Subcutaneous abdominal adipose tissue (tissue), 5 donors: ENCODE results near the gene TPSAB1.
"Not testable (repeated sequence)": the region's sequence is repeated elsewhere in the genome, so short reads cannot be mapped to it uniquely, and the experiment has no call there.

ENCODE experiments used
- H3K27ac ChIP-seq: one replicate; pipeline ENCODE4 v1.7.0; 2013; ENCODE audit warnings: low read depth, mild to moderate bottlenecking, inconsistent platforms, low read length, moderate library complexity
- H3K27me3 ChIP-seq, 5 donors: one replicate each; pipeline ENCODE4 v1.7.0; 2013; ENCODE audit warnings: low read length in 5 of 5, inconsistent platforms in 1 of 5; ENCODE audit not compliant: control insufficient read depth in 5 of 5, insufficient read depth in 4 of 5
- H3K36me3 ChIP-seq, 5 donors: one replicate each; pipeline ENCODE4 v1.7.0; 2013; ENCODE audit warnings: low read length in 5 of 5; ENCODE audit not compliant: control insufficient read depth in 5 of 5, insufficient read depth in 5 of 5
- H3K4me1 ChIP-seq, 5 donors: one replicate each; pipeline ENCODE4 v1.7.0; 2013; ENCODE audit warnings: low read length in 5 of 5, mild to moderate bottlenecking in 3 of 5, moderate library complexity in 1 of 5; ENCODE audit not compliant: control insufficient read depth in 5 of 5, insufficient read depth in 5 of 5
- H3K4me3 ChIP-seq, 5 donors: one replicate each; pipeline ENCODE4 v1.7.0; 2013; ENCODE audit warnings: low read length in 5 of 5, low read depth in 1 of 5
- H3K9ac ChIP-seq, 5 donors: one replicate each; pipeline ENCODE4 v1.7.0; 2013; ENCODE audit warnings: low read length in 5 of 5, mild to moderate bottlenecking in 4 of 5, moderate library complexity in 3 of 5
- H3K9me3 ChIP-seq, 5 donors: one replicate each; pipeline ENCODE4 v1.7.0; 2013; ENCODE audit warnings: low read length in 5 of 5; ENCODE audit not compliant: control insufficient read depth in 5 of 5
- donor health status: healthy.
- donor health status: healthy.
- donor health status: healthy.
- donor health status: healthy.
- donor health status: healthy.

The TPSAB1 gene

DNA sequence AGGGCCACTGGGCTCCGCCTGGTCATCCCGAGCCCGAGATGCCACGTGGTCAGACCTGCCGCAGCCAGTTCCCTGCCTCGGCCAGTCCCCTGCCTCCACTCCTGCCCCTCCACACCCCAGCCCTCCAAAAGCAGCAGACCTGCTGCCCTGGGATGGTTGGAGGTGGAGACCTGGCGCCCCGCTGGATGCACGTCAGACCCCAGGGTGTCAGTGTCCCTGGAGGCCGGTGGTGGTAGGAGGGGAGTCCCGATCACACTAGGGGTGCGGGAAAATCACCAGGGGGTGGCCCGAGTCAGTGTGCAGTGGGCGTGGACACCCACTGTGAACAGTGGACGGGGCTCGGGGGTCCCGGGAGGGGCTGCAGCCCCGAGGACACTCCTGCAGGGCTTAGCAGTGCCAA is 42.3 kb upstream of the TPSAB1 start:
- no peak overlapping the region for H3K4me3 ChIP-seq
- H3K36me3 ChIP-seq, result no peaks in the 10 kb centered on the region
- no peak overlapping the region for H3K27ac ChIP-seq
- H3K27me3 ChIP-seq, result peaks cover 3 to 17% (median 14%) of the 10 kb centered on the region in 5 donors
- H3K4me1 ChIP-seq, result no peaks in the 10 kb centered on the region
- no peaks in the 10 kb centered on the region for H3K9me3 ChIP-seq
- H3K9ac ChIP-seq, result no peak overlapping the region

DNA sequence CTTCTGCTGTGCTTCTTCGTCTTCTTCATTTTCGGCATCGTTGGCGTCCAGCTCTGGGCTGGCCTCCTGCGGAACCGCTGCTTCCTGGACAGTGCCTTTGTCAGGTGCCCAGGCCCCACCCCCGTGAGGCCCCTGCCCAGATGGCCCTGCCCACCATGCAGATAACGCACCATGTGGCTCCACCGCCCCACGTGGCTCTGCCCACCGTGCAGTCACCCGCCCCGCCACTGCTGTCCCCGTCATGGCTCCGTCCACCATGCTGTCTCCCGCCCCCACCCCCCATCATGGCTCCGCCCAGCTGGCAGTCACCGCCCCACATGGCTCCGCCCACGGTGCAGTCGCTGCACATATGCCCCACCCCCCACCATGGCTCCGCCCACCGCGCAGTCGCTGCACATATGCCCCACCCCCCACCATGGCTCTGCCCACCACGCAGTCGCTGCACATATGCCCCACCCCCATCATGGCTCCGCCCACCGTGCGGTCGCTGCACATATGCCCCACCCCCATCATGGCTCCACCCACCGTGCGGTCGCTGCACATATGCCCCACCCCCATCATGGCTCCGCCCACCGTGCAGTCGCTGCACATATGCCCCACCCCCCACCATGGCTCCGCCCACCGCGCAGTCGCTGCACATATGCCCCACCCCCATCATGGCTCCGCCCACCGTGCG is 41.7 kb upstream of the TPSAB1 start:
- H3K4me3 ChIP-seq, H3K36me3 ChIP-seq, H3K9ac ChIP-seq, H3K9me3 ChIP-seq, H3K4me1 ChIP-seq, H3K27ac ChIP-seq: not testable (repeated sequence)
- peaks cover 3 to 17% (median 10%) of the 10 kb centered on the region in 5 donors for H3K27me3 ChIP-seq

DNA sequence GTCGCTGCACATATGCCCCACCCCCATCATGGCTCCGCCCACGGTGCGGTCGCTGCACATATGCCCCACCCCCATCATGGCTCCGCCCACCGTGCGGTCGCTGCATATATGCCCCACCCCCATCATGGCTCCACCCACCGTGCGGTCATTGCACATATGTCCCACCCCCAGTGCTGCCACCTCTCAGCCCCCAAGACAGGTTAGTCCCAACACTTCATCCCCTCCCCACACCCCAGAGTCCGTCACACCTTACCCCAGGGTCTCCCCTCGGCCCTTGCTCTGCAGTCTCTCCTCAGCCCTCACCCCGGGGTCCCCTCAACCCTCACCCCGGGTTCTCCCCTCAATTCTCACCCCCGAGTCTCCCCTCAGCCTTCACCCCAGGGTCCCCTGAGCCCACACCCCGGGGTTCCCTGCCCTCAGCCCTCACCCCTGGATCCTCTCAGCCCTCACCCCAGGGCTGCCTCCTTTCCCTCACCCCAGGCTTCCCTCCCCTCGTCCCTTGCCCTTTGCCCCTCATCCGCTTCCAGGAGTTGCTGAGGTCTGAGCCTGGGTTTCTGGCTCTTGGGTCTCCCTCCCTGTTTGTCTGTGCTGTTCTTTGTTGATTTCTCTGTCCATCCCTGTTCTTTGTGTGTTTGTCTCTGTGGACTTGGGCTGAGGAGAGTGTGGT is 41.0 kb upstream of the TPSAB1 start:
- Histone ChIP-seq H3K27ac (no peak overlapping the region), H3K4me1 (no peaks in the 10 kb centered on the region), H3K36me3 (no peaks in the 10 kb centered on the region), H3K9me3 (no peaks in the 10 kb centered on the region), H3K4me3 (no peak overlapping the region), H3K27me3 (peaks cover 3 to 17% (median 10%) of the 10 kb centered on the region in 5 donors), H3K9ac (no peak overlapping the region)

DNA sequence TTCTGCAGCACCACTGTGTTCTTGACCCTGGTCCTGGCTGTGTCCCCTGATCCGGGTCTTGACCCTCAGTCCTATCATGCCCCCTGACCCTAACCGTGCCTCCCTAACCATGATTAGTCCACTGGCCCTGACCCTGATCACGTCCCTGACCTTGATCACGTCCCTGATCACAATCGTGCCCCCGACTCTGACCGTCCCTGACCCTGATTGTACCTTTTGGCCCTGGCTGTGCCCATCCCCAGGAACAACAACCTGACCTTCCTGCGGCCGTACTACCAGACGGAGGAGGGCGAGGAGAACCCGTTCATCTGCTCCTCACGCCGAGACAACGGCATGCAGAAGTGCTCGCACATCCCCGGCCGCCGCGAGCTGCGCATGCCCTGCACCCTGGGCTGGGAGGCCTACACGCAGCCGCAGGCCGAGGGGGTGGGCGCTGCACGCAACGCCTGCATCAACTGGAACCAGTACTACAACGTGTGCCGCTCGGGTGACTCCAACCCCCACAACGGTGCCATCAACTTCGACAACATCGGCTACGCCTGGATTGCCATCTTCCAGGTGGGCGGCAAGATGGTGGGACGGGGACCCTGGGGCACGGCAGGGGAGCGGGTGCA is 40.4 kb upstream of the TPSAB1 start:
- Histone ChIP-seq H3K9ac (no peak overlapping the region), H3K27ac (no peak overlapping the region), H3K36me3 (no peaks in the 10 kb centered on the region), H3K4me3 (no peak overlapping the region), H3K9me3 (no peaks in the 10 kb centered on the region), H3K4me1 (no peaks in the 10 kb centered on the region), H3K27me3 (peaks cover 3 to 17% (median 8%) of the 10 kb centered on the region in 5 donors)

DNA sequence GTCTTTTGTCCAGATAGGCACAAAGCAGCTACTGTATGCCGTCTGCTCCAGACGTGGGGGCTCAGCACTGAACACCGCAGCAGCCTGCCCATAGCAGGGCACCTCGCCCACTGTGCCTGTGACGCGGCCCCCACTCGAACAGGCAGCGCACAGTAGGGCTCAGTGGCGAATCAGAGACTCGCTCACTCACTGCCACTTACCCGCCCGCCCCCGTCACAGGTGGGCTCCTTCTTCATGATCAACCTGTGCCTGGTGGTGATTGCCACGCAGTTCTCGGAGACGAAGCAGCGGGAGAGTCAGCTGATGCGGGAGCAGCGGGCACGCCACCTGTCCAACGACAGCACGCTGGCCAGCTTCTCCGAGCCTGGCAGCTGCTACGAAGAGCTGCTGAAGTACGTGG is 39.1 kb upstream of the TPSAB1 start:
- no peaks in the 10 kb centered on the region for H3K4me1 ChIP-seq
- H3K27ac ChIP-seq, result no peak overlapping the region
- peaks cover 0 to 11% (median 5%) of the 10 kb centered on the region in 5 donors for H3K27me3 ChIP-seq
- H3K4me3 ChIP-seq, result no peak overlapping the region
- H3K9me3 ChIP-seq, result no peaks in the 10 kb centered on the region
- H3K36me3 ChIP-seq, result no peaks in the 10 kb centered on the region
- H3K9ac ChIP-seq, result no peak overlapping the region

DNA sequence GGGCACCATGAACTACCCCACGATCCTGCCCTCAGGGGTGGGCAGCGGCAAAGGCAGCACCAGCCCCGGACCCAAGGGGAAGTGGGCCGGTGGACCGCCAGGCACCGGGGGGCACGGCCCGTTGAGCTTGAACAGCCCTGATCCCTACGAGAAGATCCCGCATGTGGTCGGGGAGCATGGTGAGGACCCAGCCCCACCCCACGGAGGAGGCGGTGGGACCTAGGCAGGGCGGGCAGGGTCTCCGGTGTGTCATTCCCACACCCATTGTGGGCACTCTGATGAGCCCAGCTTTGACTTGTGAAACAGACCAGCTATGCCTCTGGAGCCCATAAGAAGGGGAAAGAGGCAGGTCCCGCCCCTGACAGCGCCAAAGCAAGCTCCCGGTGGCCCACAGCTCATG is 38.2 kb upstream of the TPSAB1 start:
- no peak overlapping the region for H3K9ac ChIP-seq
- H3K4me3 ChIP-seq, result no peak overlapping the region
- no peaks in the 10 kb centered on the region for H3K4me1 ChIP-seq
- peaks cover 0 to 4% (median 2%) of the 10 kb centered on the region in 5 donors for H3K27me3 ChIP-seq
- no peaks in the 10 kb centered on the region for H3K9me3 ChIP-seq
- no peak overlapping the region for H3K27ac ChIP-seq
- H3K36me3 ChIP-seq, result no peaks in the 10 kb centered on the region

DNA sequence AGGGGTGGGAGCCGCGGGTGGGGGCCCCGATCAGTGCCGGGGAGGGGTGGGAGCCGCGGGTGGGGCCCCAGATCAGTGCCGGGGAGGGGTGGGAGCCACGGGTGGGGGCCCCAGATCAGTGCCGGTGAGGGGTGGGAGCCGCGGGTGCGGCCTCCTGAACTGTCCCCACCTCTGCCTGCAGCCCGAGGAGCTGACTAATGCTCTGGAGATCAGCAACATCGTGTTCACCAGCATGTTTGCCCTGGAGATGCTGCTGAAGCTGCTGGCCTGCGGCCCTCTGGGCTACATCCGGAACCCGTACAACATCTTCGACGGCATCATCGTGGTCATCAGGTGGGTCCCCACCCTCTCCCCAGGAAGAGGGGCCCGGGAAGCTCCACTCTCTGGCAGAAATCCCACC is 35.6 kb upstream of the TPSAB1 start:
- Histone ChIP-seq H3K36me3 (no peaks in the 10 kb centered on the region), H3K27me3 (peaks cover 0 to 7% (median 4%) of the 10 kb centered on the region in 5 donors), H3K9ac (no peak overlapping the region), H3K4me1 (no peaks in the 10 kb centered on the region), H3K27ac (no peak overlapping the region), H3K4me3 (no peak overlapping the region), H3K9me3 (no peaks in the 10 kb centered on the region)

DNA sequence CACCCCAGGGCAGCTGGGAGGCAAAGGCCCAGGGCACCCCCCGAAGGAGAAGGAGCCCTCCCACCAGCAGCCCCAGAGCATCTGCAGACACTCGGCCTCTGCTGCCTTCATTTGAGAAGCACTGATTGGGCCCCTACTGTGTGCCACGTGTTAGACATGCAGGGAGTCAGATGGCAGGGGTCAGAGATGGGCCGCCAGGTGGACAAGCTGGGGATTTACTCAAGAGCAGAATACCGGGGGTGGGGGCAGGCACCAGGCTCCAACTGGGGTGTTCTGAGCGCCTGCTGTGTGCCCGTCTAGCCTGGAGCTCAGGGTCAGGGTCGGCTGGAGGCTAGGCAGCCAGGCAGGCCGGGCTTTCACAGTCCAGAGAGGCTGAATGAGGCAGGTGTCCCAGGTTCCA is 34.2 kb upstream of the TPSAB1 start:
- Histone ChIP-seq H3K9ac (no peak overlapping the region), H3K27me3 (peaks cover 0 to 7% (median 4%) of the 10 kb centered on the region in 5 donors), H3K9me3 (no peaks in the 10 kb centered on the region), H3K36me3 (no peaks in the 10 kb centered on the region), H3K27ac (no peak overlapping the region), H3K4me1 (no peaks in the 10 kb centered on the region), H3K4me3 (no peak overlapping the region)

DNA sequence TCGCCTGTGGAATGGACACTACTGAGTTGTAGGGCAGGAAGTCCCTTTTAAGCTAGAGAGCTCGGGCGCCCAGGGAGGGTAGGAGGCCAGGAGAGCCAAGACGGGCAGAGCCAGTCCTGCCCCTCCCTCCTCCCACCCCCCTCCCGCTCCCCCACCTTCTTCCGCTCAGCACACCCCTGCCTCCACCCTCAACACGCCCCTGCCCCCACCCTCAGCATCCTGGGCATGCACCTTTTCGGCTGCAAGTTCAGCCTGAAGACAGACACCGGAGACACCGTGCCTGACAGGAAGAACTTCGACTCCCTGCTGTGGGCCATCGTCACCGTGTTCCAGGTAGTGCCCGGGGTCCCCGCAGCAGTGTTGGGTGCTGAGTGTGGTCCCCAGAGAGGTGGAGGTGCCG is 33.7 kb upstream of the TPSAB1 start:
- H3K4me1 ChIP-seq, result no peaks in the 10 kb centered on the region
- no peak overlapping the region for H3K9ac ChIP-seq
- peaks cover 0 to 7% (median 4%) of the 10 kb centered on the region in 5 donors for H3K27me3 ChIP-seq
- H3K9me3 ChIP-seq, result no peaks in the 10 kb centered on the region
- no peak overlapping the region for H3K4me3 ChIP-seq
- H3K27ac ChIP-seq, result no peak overlapping the region
- no peaks in the 10 kb centered on the region for H3K36me3 ChIP-seq

DNA sequence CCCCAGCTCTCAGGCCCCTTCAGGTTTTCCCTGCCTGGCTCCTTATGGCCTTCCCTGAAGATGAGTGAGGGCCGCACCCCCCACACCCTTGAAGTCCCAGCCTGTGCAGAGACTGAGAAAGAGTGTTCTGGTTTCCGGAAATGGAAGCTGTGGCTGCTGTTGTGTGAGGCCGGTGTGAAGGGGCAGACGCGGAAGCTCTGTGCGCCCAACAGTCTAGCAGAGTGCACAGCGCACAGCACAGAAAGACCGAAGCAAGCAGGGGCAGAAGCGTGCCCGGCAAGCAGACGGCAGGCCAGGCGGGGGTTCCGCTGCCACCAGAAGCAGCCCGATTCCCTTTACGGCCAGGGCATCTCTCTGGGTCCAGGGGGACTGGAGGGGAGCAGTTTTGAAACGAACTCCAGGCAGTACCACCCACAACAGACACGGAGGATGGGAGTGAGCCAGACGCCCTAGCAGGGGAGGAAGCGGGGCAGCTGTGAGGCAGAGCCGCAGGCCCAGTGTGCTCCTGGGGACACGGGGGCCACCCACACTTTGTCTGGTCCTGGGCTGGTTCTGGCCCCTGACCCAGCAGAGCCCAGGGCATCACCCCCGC is 32.2 kb upstream of the TPSAB1 start:
- H3K9ac ChIP-seq, result no peak overlapping the region
- H3K4me3 ChIP-seq, result no peak overlapping the region
- H3K36me3 ChIP-seq, result no peaks in the 10 kb centered on the region
- peaks cover 0 to 9% (median 4%) of the 10 kb centered on the region in 5 donors for H3K27me3 ChIP-seq
- no peaks in the 10 kb centered on the region for H3K9me3 ChIP-seq
- no peak overlapping the region for H3K27ac ChIP-seq
- H3K4me1 ChIP-seq, result no peaks in the 10 kb centered on the region
